ENCODE data around the gene NMNAT3.

The NMNAT3 gene

DNA sequence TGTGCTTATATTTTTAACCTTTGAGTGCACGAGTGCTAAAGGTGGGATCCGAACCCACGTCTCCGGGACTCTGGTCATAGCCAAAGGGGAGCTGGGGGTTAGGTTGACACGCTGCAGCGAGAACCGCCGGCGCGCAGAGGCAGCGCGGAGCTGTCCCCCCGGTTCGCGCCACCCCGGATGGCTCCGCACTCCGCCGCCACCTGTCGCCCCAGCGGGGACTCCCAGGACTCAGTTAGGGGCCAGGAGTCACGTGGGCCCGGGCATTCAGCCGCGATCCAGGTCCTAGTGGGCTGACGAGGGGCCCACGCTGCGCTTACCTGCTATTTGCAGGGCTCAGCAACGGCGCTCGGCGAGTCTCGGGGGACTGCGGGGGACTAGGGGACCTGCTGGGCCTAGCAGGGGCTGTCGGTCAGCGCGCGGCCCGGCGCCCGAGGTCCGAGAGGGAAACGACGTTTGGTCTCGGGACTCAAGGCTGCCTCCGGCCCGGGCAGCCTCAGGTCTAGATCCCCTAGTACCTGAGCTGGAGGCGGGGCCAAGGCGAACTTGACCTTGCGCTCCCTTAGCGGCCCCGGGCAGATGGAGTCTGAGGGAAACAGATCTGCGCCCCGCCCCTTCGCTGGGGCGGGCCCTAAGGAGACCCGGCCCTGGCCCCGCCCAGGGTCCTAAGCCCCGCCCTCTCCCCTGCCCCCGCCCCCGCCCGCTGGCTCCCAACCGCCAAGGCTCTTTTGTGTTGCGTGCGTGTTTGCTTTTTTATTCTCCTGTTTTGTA is at the start of gene NMNAT3:
Gene NMNAT3 (minus strand): TSS at position 585 of the 768 bp plus-strand sequence. CDS start 50,248 bp downstream, outside the sequence.
- H3K9me3 ChIP-seq (ENCODE audit: low read depth, low read length): no peaks in the 10 kb centered on the region
- TF ChIP-seq EZH2 (IDR thresholded peaks at IDR 0.05) (no peak), POLR2AphosphoS5 (IDR thresholded peaks at IDR 0.05; ENCODE audit: borderline replicate concordance, low read depth, low read length) (0 out of 2 replicates have a peak, but pooled peaks have one; percentile 45)
- H3K9ac ChIP-seq (ENCODE audit: insufficient read length): no peak within 1 kb of the TSS
- peak within 1 kb of the TSS; percentile 75 for H3K4me3 ChIP-seq
- H3K36me3 ChIP-seq (ENCODE audit: insufficient read depth, low read length): no peaks in the 10 kb centered on the region
- no peak within 1 kb of the TSS for H3K27ac ChIP-seq
- DNase-seq (ENCODE audit: low read depth, low spot score): no peak

DNA sequence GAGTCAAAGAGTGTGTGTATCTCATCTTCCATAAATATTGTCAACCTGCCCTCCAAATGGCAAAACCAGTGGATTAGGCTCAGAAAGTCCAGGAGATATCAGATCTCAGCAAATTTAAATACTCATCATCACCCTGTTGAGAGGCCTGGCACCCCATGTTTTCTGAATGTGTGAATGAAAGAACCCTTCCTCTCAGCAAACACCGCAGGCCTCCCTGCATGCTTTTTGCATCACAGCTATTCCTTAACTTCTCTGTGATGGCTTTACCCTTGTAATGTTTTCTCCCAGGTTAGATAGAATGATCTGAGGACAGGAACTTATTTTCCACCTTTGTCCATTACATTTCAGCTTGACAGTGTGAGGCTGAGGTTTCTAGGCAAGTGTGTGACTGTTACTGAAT is 43.6 kb upstream of the NMNAT3 start:
- no peaks in the 10 kb centered on the region for H3K36me3 ChIP-seq (ENCODE audit: insufficient read depth, low read length)
- no peak overlapping the region for H3K27ac ChIP-seq
- no peak for DNase-seq (ENCODE audit: low read depth, low spot score)
- H3K9me3 ChIP-seq (ENCODE audit: low read depth, low read length): no peaks in the 10 kb centered on the region
- no peak overlapping the region for H3K9ac ChIP-seq (ENCODE audit: insufficient read length)
- H3K4me3 ChIP-seq: no peak overlapping the region
- TF ChIP-seq FOXP2 (optimal IDR thresholded peaks at IDR 0.05; ENCODE audit: control extremely low read depth, extremely low read length, insufficient read depth) (no peak), POLR2AphosphoS5 (IDR thresholded peaks at IDR 0.05; ENCODE audit: borderline replicate concordance, low read depth, low read length) (no peak), EZH2 (IDR thresholded peaks at IDR 0.05) (no peak)

DNA sequence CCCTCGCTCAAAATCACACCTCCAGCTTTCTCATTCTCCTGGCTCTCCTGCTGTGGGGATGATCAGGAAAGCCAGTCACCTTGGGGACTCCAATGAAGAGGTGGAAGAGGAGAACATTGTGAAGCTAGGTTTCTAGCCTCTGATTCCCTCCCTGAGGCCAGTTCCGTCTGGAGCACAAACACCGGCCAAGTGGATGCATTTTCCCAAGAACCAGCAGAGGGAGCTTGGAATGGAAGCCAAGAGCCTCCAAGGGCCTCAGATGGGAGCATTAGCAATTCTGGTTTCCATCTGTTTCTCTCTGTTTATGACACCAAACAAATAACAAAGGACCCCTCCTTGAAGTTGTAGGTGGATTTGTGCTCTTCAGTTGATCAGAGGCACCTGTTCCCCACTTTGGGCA is 40.6 kb upstream of the NMNAT3 start:
- Histone ChIP-seq H3K4me3 (no peak overlapping the region), H3K9ac (ENCODE audit: insufficient read length) (no peak overlapping the region), H3K36me3 (ENCODE audit: insufficient read depth, low read length) (no peaks in the 10 kb centered on the region), H3K9me3 (ENCODE audit: low read depth, low read length) (no peaks in the 10 kb centered on the region), H3K27ac (no peak overlapping the region)
- DNase-seq (ENCODE audit: low read depth, low spot score): no peak
- no peak for TF ChIP-seq EZH2 (IDR thresholded peaks at IDR 0.05)
- no peak for TF ChIP-seq FOXP2 (optimal IDR thresholded peaks at IDR 0.05; ENCODE audit: control extremely low read depth, extremely low read length, insufficient read depth)
- TF ChIP-seq POLR2AphosphoS5 (IDR thresholded peaks at IDR 0.05; ENCODE audit: borderline replicate concordance, low read depth, low read length): no peak

DNA sequence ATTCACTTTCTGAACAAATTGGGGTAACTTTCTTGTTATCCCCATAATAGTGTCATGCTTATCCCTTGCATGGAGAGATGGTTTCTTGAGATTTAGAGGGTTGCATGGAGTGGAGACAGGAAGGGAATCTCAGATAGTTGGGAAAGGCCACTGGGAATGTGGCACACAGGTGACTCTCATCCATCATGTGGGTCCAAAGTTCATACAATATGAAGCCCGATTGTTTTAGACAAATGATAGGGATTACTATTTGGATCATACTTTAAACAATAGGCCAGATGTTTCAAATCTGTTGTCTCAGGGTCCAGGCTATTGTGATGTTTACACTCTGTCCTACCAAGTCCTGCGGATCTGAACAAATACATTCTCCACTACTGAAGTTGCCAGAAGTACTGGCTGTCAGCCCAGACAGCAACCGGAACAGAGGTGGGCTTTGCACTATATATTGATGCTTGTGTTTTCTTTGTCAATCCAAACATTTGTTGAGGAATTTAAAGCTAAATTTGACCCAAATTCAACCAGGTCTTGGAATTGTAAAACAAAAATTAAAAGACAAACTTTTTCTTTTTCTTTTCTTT is 39.2 kb upstream of the NMNAT3 start:
- H3K9ac ChIP-seq (ENCODE audit: insufficient read length): no peak overlapping the region
- H3K36me3 ChIP-seq (ENCODE audit: insufficient read depth, low read length): no peaks in the 10 kb centered on the region
- no peaks in the 10 kb centered on the region for H3K9me3 ChIP-seq (ENCODE audit: low read depth, low read length)
- H3K27ac ChIP-seq: no peak overlapping the region
- H3K4me3 ChIP-seq: no peak overlapping the region
- TF ChIP-seq FOXP2 (optimal IDR thresholded peaks at IDR 0.05; ENCODE audit: control extremely low read depth, extremely low read length, insufficient read depth) (no peak), EZH2 (IDR thresholded peaks at IDR 0.05) (no peak), POLR2AphosphoS5 (IDR thresholded peaks at IDR 0.05; ENCODE audit: borderline replicate concordance, low read depth, low read length) (no peak)
- DNase-seq (ENCODE audit: low read depth, low spot score): no peak

DNA sequence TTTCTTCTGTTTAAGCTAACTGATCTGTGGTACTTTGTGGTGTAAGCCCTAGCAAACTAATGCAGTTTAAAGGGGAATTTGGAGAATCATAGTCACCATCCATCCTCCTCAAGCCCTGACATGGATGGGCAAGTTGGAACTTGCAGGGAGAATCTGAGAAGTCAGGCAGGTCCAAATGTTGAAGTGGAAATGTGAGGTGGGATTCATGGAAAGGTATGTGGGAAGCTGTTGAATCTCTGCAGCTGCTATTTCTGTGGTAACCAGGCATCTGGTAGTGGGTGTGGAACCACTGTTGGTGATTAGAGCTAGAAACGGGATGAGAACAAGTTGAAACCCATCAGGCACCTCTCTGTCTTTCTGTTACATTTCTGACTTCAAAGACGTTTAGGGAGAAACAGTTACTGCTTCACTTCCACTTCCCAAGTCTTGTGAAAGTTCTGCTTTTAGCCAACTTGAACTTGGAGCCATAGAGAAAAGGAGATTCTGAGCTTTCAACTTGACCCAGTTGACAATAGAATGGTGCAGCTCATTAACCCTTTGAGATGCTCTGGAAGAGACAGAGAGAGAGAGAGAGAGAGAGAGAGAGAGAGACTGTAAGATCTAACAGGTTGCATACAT is 38.1 kb upstream of the NMNAT3 start:
- no peak for TF ChIP-seq EZH2 (IDR thresholded peaks at IDR 0.05)
- TF ChIP-seq POLR2AphosphoS5 (IDR thresholded peaks at IDR 0.05; ENCODE audit: borderline replicate concordance, low read depth, low read length): no peak
- no peak for TF ChIP-seq FOXP2 (optimal IDR thresholded peaks at IDR 0.05; ENCODE audit: control extremely low read depth, extremely low read length, insufficient read depth)
- H3K9ac ChIP-seq (ENCODE audit: insufficient read length): no peak overlapping the region
- no peak overlapping the region for H3K4me3 ChIP-seq
- no peaks in the 10 kb centered on the region for H3K9me3 ChIP-seq (ENCODE audit: low read depth, low read length)
- H3K36me3 ChIP-seq (ENCODE audit: insufficient read depth, low read length): no peaks in the 10 kb centered on the region
- no peak overlapping the region for H3K27ac ChIP-seq
- DNase-seq (ENCODE audit: low read depth, low spot score): no peak

DNA sequence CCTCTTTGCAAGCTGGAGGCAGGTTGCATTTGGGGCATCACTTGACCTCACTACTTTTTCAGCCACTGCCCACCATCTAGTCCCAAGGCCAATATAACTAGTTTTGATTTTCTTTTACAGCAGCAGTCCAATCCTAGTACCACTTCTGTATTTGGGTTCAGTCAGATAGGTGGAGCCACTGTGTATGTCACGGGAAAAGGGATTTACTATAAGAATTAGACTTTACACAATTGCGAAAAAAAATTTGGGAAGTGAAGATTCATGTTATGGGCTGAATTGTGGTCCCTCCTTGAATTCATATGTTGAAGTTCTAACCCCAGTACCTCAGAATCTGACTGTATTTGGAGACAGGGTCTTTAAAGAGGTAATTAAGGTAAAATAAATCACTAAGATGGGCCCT is 37.4 kb upstream of the NMNAT3 start:
- no peaks in the 10 kb centered on the region for H3K36me3 ChIP-seq (ENCODE audit: insufficient read depth, low read length)

DNA sequence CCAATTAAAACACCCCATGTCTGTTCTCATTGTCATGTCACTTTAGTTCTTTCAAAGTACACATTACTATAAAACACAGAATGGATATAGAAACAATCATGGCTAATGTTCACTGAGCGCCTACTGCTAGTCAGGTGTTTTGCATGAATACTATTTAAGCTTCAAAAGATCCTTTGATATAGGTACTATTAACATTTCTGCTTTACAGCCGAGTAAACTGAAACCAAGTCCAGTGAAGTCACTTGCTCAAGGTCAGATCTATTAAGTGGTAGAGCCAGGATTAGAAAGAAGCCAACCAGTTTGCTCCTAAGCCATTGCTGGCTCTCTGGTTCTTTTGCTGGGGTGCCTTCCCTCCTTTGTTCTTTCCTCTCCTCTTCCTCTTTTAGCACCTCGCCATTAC is 32.4 kb upstream of the NMNAT3 start:
- Histone ChIP-seq H3K9ac (ENCODE audit: insufficient read length) (no peak overlapping the region), H3K36me3 (ENCODE audit: insufficient read depth, low read length) (no peaks in the 10 kb centered on the region), H3K4me3 (no peak overlapping the region), H3K9me3 (ENCODE audit: low read depth, low read length) (no peaks in the 10 kb centered on the region), H3K27ac (no peak overlapping the region)
- no peak for TF ChIP-seq FOXP2 (optimal IDR thresholded peaks at IDR 0.05; ENCODE audit: control extremely low read depth, extremely low read length, insufficient read depth)
- no peak for TF ChIP-seq EZH2 (IDR thresholded peaks at IDR 0.05)
- no peak for TF ChIP-seq POLR2AphosphoS5 (IDR thresholded peaks at IDR 0.05; ENCODE audit: borderline replicate concordance, low read depth, low read length)
- no peak for DNase-seq (ENCODE audit: low read depth, low spot score)

More for the DNA sequence above, 37.4 kb upstream of the NMNAT3 start:
- TF ChIP-seq EZH2 (IDR thresholded peaks at IDR 0.05) (no peak), FOXP2 (optimal IDR thresholded peaks at IDR 0.05; ENCODE audit: control extremely low read depth, extremely low read length, insufficient read depth) (no peak), POLR2AphosphoS5 (IDR thresholded peaks at IDR 0.05; ENCODE audit: borderline replicate concordance, low read depth, low read length) (no peak)
- no peaks in the 10 kb centered on the region for H3K9me3 ChIP-seq (ENCODE audit: low read depth, low read length)
- DNase-seq (ENCODE audit: low read depth, low spot score): no peak
- no peak overlapping the region for H3K9ac ChIP-seq (ENCODE audit: insufficient read length)
- H3K4me3 ChIP-seq: no peak overlapping the region
- H3K27ac ChIP-seq: no peak overlapping the region

DNA sequence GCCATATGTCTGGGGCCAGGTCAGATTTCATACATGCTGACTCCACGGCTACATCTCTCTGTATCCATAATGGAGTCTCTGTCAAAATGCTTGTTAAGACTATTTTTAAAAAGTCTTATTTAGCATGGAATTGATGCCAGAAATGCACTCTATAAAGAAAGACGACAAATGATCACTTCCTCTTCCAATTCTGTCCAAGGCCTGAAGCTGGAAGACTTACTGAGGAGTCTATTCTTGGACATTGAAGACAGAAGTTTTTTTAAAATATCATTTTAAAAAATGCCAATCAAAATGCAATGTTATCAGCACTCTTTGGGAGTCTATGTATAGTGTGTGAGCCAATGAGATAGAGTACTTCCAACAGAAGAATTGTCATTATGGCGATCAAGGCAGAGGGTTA is 27.9 kb upstream of the NMNAT3 start:
- no peak for DNase-seq (ENCODE audit: low read depth, low spot score)
- H3K9ac ChIP-seq (ENCODE audit: insufficient read length): no peak overlapping the region

More for the DNA sequence above, 27.9 kb upstream of the NMNAT3 start:
- no peaks in the 10 kb centered on the region for H3K9me3 ChIP-seq (ENCODE audit: low read depth, low read length)
- no peaks in the 10 kb centered on the region for H3K36me3 ChIP-seq (ENCODE audit: insufficient read depth, low read length)
- no peak overlapping the region for H3K4me3 ChIP-seq
- TF ChIP-seq FOXP2 (optimal IDR thresholded peaks at IDR 0.05; ENCODE audit: control extremely low read depth, extremely low read length, insufficient read depth) (no peak), POLR2AphosphoS5 (IDR thresholded peaks at IDR 0.05; ENCODE audit: borderline replicate concordance, low read depth, low read length) (no peak)
- no peak overlapping the region for H3K27ac ChIP-seq

Measured in SK-N-MC (cell line).